ENCODE results near the gene SIK3.
"Not testable (repeated sequence)": the region's sequence is repeated elsewhere in the genome, so short reads cannot be mapped to it uniquely, and the experiment has no call there.

SIK3 gene

DNA sequence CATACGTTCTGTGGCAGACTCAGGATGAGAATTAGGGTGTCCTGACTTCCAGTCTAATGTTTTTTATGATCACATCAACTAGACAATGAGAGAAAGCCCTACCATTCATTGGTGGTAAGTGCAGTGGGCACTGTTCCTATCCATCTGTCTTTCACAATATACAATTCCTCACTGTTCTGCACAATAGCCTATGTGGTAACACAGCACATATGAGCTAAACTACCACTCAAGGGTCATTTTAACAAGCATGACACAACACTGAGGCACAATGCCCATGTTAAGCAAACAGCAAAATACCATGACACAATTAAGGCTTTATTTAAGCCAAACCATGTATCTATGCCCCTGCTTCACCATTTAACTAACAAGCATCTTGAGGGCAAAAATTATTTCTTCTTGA, 52.3 kb downstream of the SIK3 start:
- no peak for DNase-seq (ENCODE audit: low read depth)

DNA sequence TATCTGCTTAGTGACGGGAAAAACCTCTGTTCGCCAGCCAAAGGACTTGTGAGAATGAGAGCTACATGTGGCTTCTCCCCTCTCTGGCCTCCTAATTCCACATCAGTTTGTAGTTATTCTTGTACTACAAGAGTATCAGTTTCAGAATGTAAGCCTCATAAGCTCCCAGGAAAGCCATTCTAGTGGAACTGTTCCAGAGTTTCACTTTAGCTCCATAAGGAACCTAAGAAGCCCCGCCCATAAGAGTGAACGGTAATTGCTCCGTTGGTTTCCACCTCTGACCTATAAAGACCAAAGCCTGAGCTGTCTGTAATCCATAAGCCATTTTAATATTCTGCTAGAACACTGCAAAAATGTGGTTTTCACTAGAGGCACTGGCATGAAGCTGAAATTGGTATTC, 53.0 kb downstream of the SIK3 start:
- no peak for DNase-seq (ENCODE audit: low read depth)

DNA sequence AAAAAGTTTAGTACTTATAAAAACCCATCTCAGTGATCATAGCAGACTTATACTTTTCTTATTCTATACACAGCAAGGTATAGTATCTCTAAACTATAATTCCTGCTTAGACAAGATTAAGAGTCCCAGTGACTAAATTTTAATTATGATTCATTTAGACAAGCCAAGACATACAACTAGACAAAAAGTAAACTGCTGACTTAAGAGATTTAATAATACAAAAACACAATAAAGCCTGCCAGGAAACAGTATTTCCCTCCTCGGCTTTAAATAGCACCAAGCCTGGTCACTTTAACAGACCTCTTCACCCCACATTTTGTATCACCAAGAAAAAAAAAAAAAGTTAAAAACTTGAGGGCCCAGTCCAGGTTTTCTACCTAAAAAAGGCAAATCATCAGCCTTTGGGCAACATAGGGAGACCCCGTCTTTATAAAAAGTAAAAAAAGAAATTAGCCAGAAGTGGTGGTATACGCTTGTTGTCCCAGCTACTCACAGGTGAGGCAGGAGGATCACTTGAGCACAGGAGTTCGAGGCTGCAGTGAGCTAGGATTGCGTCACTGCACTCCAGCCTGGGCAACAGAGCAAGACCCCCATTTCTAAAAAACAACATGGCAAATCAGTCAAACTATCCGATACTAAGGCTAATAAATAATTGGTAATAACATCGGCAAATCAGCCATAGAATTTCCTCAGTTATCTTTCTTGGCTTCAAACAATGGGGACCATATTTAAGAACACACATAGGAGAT, 53.8 kb downstream of the SIK3 start:
- DNase-seq (ENCODE audit: low read depth) = no peak

DNA sequence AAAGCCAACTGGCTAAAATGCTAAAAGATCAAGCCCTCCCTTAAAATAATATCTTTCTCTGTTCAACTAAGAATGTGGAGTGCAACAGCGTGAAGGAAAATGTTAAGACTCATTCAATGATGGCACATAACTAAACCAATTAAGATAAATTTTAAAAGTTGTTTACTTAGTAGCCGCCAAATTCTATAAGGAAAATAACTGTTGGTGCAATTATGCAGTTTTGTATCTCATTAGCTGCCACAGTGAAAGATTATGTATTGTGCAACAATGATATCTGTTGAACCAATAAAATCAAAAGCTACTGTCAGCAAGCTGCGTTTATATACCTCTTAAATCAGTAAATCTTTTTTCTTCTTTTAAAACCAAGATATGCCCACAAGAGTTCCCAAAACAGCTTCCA, 55.5 kb downstream of the SIK3 start:
- DNase-seq (ENCODE audit: low read depth) = no peak

DNA sequence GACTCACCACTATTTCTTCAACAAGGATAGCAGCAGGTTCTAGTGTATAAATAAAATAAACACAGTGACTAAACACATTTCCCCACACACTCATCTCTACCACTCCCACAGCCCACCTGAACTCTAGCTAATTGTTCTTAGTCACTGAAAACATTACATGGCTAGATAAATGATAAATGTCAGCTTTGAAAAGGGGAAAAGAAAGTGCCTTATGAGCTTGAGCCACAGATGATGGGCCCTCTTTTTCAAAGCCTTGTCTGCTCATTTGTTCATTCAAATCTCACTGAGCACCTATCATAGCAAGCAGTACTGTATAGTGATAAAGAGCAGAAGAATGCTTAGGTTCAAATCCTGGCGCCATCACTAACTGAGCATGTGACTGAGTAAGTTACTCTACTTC, 58.3 kb downstream of the SIK3 start:
- DNase-seq (ENCODE audit: low read depth) = no peak

DNA sequence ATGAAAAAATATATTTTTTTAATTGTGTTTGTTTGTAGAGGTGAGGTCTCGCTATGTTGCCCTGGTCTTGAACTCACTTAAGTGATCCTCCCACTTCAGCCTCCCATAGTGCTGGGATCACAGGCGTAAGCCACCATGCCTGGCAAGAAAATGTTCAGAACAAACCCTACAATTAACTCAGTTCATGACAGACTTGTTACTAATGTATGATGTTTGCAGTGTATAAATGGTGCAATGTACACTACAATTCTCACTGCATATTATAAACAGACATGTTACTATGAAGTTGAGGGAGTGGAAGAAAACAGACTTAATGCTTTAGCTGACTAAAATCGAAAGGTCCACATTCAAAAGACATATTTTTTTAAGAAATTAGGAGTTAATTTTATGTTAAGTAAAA, 59.0 kb downstream of the SIK3 start:
- no peak for DNase-seq (ENCODE audit: low read depth)

DNA sequence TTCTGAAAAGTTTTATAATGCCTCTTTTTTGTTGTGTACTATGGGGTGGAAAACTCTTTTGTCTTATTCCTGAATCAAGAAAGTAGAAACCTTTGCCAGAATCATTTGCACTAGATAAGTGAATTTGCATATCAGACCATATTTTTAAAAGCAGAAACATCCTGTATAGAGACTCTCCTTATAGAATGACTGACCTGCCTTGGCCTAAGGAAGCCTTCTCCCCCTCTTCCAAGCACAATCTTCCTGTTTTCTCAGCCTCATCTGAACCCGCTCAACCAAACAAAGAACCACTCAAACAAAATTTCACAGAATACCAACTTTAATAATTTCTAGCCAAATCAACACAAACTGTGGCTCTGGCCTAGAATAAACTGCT, 60.3 kb downstream of the SIK3 start:
- DNase-seq (ENCODE audit: low read depth) = no peak

DNA sequence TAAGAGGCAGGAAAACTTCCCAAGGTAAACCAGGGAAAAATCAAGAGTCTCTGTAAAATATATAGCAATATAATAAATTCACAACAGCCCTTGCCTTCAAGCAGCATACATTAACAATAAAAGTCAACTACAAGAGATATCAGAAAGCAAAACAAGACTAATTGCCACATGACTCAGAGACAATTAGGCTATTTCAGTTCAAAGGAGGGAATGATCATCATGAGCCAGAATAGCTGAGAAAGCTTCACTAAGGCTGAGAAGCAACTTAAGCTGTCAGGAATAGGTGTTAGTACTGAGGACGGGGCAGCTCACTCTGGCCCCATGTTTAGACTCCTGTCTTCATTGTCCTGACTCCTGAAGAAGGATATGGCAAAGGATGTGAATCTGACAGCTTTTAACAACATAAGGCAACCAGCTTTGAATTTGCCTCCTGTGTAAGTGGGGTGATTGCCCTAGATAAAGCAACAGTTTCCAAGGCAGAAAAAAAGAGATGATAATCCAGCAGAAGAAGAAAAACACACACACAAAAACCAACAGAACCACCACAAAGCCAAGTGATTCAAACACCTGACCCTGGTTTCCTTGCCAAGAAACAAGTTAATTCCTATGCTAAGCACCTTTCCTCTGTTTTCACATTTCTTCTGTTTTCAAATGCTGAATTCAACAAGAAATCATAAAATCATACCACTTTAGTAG, 60.8 kb downstream of the SIK3 start:
- no peak for DNase-seq (ENCODE audit: low read depth)

DNA sequence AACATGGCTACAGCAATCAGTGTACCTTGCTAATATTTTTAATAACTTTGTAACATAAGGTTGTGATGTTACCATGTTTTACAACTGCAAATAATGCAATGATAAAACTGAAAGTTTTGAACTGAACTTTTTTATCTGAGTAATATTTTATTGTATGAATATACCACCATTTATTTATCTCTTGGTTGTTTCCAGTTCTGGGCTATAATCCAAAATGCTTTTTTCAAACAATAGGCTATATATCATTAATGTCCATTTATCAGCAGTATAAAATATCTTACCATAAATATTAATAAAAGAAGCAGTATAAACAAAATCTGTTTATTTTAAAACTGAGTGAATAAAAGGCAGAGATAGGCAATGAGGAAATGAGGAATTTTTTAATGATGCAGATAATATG, 63.3 kb downstream of the SIK3 start:
- DNase-seq (ENCODE audit: low read depth) = no peak

DNA sequence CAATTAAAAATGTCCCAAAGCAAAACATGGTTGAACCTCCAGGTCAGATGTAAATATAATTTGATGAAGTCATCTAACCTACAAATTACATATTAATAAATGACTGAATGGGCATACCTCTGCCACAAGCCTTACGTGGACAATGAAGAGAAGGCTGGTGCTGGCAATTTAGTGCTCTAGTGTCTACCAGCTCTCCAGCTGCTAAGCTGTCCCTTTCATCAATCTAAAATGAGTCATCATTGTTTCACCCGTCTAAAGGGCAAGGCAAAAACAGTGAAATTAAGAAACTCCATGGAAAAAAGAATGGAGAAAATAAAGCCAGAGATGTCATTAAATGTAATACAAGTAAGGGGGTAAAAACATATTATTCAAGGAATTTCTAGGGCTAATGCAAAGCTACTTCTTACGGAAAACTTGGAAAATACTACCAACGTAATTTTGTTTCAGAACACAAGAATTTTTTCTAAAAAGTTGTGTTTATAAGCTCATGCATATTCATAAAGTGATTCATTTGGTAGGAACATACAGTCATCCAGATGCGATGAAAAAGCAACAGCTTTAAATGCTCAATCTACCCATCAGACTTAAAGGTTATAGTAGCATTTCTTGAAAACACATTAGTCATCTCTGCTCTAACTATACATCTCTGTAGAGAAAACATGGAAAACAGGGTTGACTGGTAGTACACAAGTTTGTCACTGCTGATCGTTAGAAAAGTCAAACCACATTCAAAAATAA, 71.5 kb downstream of the SIK3 start:
- DNase-seq (ENCODE audit: low read depth) = no peak

DNA sequence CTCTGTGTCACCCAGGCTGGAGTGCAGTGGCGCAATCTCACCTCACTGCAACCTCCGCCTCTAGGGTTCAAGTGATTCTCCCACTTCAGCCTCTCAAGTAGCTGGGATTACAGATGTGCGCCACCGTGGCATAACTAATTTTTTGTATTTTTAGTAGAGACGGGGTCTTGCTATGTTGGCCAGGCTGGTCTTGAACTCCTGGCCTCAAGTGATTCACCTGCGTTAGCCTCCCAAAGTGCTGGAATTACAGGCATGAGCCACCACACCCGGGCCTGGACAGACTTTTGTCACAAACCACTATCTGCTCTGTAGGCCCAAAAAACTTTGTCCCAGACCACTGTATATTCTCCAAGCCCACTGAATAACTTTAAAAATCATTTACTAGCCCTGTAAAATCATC, 74.5 kb downstream of the SIK3 start:
- DNase-seq (ENCODE audit: low read depth) = not testable (repeated sequence)

DNA sequence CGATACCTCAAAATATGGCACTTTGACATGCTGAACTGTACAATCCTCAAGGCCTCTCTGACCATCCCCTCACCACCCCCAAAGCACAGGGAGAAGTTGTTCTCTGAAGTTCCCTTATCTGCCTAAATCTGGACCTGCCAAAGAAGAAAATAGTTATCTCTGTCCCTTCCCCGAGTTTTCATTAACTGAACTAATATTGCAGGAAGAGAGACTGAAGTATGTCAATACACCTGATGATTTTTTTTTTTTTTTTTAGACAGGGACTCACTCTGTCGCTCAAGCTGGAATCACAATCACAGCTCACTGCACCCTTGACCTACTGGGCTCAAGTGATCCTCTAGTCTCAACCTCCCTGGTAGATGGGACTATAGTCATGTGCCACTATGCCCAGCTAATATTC, 75.0 kb downstream of the SIK3 start:
- no peak for DNase-seq (ENCODE audit: low read depth)

DNA sequence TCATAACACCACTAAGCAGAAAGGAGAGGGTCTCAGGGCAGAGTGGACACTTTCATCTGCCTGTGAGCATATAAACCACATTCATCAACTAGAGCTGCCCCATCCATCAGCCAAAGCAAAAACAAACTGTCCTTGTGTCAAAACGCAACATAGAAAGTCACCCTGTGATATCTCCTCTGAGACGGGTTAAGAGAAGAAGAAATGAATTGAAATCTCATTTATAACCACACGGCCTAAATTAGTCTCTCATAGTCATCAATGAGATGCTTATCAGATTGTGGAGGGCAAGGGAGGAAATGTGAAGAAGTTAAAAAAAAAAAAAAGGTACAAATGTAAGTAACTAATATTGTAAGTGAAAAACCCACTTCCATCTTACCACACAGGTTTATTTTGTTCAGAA, 75.7 kb downstream of the SIK3 start:
- no peak for DNase-seq (ENCODE audit: low read depth)

DNA sequence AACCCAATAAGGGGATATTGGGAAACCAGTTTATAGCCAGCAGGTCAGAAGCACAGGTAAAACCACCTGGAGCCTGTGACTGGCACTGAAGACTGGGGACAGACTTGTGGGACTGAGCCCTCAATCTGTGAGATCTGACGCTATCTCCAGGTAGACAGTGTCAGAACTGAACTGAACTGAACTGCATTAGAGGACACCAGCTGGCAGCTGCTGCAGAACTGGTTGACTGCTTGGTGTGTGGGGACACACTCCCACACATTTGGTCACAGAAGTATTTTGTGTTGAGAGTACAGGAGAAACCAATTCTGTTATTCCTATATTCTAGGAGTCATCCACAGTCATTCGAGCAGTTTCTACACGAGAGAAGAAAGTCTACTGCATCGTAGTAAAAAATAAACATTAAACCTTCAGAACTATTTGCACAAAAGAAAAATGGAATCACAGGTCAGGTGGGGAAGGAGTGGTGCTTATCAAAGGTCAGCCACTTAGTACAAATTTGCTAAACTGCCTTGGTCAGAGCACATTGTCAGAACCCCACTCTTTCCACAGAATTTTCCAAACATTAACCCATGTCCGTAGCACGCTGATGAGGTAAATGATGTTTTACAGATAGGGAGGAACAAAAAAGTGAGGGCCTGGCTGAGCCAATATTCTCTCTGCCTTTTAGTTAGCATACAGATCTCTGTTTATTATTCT, 77.2 kb downstream of the SIK3 start:
- DNase-seq (ENCODE audit: low read depth) = no peak

DNA sequence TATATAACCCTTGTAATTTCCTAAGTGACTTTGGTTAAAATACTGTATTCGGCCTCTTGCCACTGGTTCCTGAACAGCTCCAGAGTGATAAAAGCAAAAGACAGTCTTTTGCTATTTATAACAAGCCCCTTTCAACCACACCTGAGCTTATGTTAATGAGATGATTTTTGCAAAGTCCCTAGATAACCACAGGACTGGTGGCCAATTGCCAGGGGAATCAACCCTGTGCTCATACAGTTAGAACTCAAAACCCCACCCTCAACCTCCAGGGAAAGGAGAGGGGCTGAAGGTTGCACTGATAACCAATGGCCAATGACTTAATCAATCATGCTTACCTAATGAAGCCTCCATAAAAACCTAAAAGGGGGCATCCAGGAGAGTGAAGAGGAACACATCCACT, 77.9 kb downstream of the SIK3 start:
- DNase-seq (ENCODE audit: low read depth) = peak; percentile 11

DNA sequence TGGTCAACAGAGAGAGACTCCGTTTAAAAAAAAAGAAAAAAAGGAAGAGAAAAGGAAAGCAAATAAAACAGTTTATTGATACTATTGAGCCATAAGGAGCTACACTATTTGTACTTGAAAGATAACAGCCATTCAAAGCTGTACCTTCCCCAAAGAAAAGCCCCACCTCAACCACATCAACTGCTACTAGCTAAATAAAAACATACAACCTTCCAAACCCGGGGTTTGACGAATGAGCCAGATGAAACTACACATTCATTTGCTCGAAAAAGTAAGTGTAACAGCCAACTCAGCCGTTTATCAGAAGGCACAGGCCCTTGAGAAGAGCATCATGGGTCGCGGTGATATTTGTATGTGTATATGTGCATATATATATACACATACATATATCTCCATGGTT, 78.4 kb downstream of the SIK3 start:
- DNase-seq (ENCODE audit: low read depth) = no peak

DNA sequence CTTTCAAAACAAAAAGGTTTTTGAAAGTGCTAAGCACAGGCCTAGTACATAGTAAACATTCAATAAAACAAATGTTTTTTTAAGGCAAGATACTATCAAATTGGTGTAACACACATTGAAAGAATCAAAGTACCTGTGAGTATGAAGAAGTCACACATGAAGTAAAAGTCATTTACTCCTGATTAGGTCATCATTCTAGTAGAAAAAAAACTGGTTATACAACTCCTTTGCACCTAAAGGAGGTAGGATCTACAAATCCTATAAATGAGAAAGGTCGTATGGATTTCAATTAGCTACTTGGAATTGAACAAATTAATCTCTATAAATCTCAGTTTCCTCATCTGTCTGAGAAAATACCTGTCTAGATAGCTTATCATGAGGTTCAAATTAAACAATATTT, 80.8 kb downstream of the SIK3 start:
- DNase-seq (ENCODE audit: low read depth) = no peak

DNA sequence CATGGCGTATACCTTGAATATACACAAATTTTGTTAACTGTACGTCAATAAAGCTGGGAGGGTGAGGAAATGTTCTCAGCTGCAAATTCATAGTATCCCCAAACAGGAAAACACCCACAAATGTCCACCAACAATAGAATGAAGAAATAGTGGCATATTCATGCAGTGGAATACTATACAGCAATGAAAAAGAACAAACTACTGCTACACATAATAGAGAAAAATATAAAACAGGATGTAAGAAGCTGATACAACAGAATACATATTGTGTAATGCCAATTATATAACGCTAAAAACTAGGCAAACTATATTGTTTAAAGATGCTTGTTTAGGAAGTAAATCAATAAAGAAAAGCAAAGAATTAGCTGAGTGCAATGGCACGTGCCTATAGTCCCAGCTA, 81.5 kb downstream of the SIK3 start:
- DNase-seq (ENCODE audit: low read depth) = no peak

DNA sequence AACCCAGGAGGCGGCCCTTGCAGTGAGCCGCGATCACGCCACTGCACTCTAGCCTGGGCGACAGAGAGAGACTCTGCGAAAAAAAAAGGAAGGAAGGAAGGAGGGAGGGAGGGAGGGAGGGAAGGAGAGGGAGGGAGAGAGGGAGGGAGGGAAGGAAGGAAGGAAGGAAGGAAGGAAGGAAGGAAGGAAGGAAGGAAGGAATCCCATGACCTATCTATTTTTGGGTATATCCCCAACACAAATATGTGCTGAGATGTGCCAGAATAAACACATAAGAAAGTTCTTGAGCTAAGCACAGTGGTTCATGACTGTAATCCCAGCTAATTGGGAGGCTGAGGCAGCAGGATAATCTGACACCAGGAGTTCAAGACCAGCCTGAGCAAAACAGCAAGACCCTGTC, 82.0 kb downstream of the SIK3 start:
- no peak for DNase-seq (ENCODE audit: low read depth)

DNA sequence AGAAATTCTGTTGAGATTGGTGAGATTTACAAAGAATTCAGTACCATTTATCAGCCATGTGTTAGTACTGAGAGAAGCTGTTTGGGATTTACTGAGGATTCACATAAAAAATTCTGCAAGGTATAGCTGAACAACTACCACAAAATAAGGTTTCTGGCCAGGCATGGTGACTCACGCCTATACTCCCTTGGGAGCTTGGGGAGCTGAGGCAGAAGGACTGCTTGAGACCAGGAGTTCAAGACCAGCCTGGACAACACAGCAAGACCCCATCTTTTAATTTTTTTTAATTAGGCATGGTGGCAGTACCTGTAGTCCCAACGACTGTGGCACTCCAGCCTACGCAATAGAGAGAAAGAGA, 86.7 kb downstream of the SIK3 start:
- DNase-seq (ENCODE audit: low read depth) = no peak

DNA sequence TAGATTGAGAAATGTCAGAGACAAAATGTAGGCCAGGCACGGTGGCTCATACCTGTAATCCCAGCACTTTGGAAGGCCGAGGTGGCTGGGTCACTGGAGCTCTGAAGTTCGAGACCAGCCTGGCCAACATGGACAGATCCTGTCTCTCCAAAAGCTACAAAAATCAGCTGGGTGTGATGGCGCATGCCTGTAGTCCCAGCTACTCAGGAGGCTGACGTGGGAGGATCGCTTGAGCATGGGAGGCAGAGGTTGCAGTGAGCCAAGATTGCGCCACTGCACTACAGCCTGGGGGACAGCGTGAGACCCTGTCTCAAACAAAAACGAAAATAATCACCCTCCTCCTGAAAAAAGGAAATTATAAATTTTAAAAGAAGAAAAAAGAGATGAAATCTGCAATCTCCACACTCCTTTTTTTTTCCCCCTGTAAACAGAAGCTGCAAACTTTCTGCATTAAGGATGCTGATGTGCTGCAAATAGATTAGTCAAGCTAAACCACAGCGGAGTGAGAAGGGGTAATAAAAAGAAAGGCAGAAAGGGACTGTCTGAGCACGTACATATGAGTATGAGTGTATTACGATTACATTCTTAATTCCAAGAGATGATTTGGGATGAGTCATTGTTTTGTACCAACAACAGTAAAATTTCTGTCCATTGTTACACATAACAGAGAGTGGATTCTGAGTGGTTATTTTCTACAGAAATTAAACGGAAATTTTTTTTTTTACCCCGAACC, 87.3 kb downstream of the SIK3 start:
- DNase-seq (ENCODE audit: low read depth) = no peak
